Measurements from ENCODE around the gene CDCP1.

The CDCP1 gene

GRCh38 chr3:45106874-45107273 is 39.3 kb downstream of the CDCP1 start:
- Histone ChIP-seq H3K79me2 (ENCODE audit: insufficient read depth, low read length) (no peaks in the 10 kb centered on the region), H3K9ac (ENCODE audit: low read length) (no peak overlapping the region), H4K20me1 (ENCODE audit: insufficient read depth, low read length) (no peaks in the 10 kb centered on the region), H3K4me1 (ENCODE audit: insufficient read depth, low read length, severe bottlenecking) (no peaks in the 10 kb centered on the region), H3K4me3 (ENCODE audit: low read depth, low read length, poor library complexity, severe bottlenecking) (no peak overlapping the region), H3K27ac (ENCODE audit: low read depth, low read length, poor library complexity, severe bottlenecking) (no peak overlapping the region), H3K36me3 (ENCODE audit: insufficient read depth, low read length) (no peaks in the 10 kb centered on the region), H2AFZ (ENCODE audit: low read length) (no peak overlapping the region), H3F3A (ENCODE audit: insufficient read depth, low read length) (no peaks in the 10 kb centered on the region), H3K4me2 (ENCODE audit: low read length) (no peak overlapping the region), H3K27me3 (ENCODE audit: insufficient read depth, low read length) (no peaks in the 10 kb centered on the region), H3K9me3 (ENCODE audit: low read length) (no peaks in the 10 kb centered on the region), H3K9me2 (ENCODE audit: low read depth, low read length) (no peaks in the 10 kb centered on the region)
- TF ChIP-seq, protein P1, sequence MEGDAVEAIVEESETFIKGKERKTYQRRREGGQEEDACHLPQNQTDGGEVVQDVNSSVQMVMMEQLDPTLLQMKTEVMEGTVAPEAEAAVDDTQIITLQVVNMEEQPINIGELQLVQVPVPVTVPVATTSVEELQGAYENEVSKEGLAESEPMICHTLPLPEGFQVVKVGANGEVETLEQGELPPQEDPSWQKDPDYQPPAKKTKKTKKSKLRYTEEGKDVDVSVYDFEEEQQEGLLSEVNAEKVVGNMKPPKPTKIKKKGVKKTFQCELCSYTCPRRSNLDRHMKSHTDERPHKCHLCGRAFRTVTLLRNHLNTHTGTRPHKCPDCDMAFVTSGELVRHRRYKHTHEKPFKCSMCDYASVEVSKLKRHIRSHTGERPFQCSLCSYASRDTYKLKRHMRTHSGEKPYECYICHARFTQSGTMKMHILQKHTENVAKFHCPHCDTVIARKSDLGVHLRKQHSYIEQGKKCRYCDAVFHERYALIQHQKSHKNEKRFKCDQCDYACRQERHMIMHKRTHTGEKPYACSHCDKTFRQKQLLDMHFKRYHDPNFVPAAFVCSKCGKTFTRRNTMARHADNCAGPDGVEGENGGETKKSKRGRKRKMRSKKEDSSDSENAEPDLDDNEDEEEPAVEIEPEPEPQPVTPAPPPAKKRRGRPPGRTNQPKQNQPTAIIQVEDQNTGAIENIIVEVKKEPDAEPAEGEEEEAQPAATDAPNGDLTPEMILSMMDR (IDR thresholded peaks at IDR 0.05; ENCODE audit: low read length): no peak
- TF ChIP-seq EZH2 (IDR thresholded peaks at IDR 0.05; ENCODE audit: borderline replicate concordance, low read length): no peak

- Histone ChIP-seq H3K27me3 (ENCODE audit: insufficient read depth, low read length) (no peaks in the 10 kb centered on the region), H3K9me2 (ENCODE audit: low read depth, low read length) (no peaks in the 10 kb centered on the region), H3K9ac (ENCODE audit: low read length) (no peak overlapping the region), H3K9me3 (ENCODE audit: low read length) (no peaks in the 10 kb centered on the region), H3K27ac (ENCODE audit: low read depth, low read length, poor library complexity, severe bottlenecking) (no peak overlapping the region), H3K4me2 (ENCODE audit: low read length) (no peak overlapping the region), H4K20me1 (ENCODE audit: insufficient read depth, low read length) (no peaks in the 10 kb centered on the region), H3K4me1 (ENCODE audit: insufficient read depth, low read length, severe bottlenecking) (no peaks in the 10 kb centered on the region), H3K79me2 (ENCODE audit: insufficient read depth, low read length) (no peaks in the 10 kb centered on the region), H3K4me3 (ENCODE audit: low read depth, low read length, poor library complexity, severe bottlenecking) (no peak overlapping the region), H2AFZ (ENCODE audit: low read length) (no peak overlapping the region), H3K36me3 (ENCODE audit: insufficient read depth, low read length) (no peaks in the 10 kb centered on the region), H3F3A (ENCODE audit: insufficient read depth, low read length) (no peaks in the 10 kb centered on the region)
- no peak for TF ChIP-seq EZH2 (IDR thresholded peaks at IDR 0.05; ENCODE audit: borderline replicate concordance, low read length)
- TF ChIP-seq, protein P1 (IDR thresholded peaks at IDR 0.05; ENCODE audit: low read length): no peak
Observed at GRCh38 chr3:45105855-45106671, 40.1 kb downstream of the CDCP1 start.

- TF ChIP-seq EZH2 (IDR thresholded peaks at IDR 0.05; ENCODE audit: borderline replicate concordance, low read length): no peak
- TF ChIP-seq, protein P1 (IDR thresholded peaks at IDR 0.05; ENCODE audit: low read length): no peak
- H3K4me2 ChIP-seq (ENCODE audit: low read length): no peak overlapping the region
- no peak overlapping the region for H3K27ac ChIP-seq (ENCODE audit: low read depth, low read length, poor library complexity, severe bottlenecking)
- H3K9ac ChIP-seq (ENCODE audit: low read length): no peak overlapping the region
- no peaks in the 10 kb centered on the region for H3K9me2 ChIP-seq (ENCODE audit: low read depth, low read length)
- no peaks in the 10 kb centered on the region for H4K20me1 ChIP-seq (ENCODE audit: insufficient read depth, low read length)
- no peaks in the 10 kb centered on the region for H3F3A ChIP-seq (ENCODE audit: insufficient read depth, low read length)
- no peak overlapping the region for H2AFZ ChIP-seq (ENCODE audit: low read length)
- H3K4me3 ChIP-seq (ENCODE audit: low read depth, low read length, poor library complexity, severe bottlenecking): no peak overlapping the region
- H3K79me2 ChIP-seq (ENCODE audit: insufficient read depth, low read length): no peaks in the 10 kb centered on the region
- no peaks in the 10 kb centered on the region for H3K4me1 ChIP-seq (ENCODE audit: insufficient read depth, low read length, severe bottlenecking)
- H3K36me3 ChIP-seq (ENCODE audit: insufficient read depth, low read length): no peaks in the 10 kb centered on the region
- H3K9me3 ChIP-seq (ENCODE audit: low read length): no peaks in the 10 kb centered on the region
- H3K27me3 ChIP-seq (ENCODE audit: insufficient read depth, low read length): no peaks in the 10 kb centered on the region
Observed at GRCh38 chr3:45104715-45105711, 41.2 kb downstream of the CDCP1 start.
